NCI-H524 treated with DMSO at 0.1 percent for 48 hours (cell line): ENCODE measurements around the gene FHIT.

Experiments used
- DNase-seq: peaks from one replicate; lab custom pipeline; 2025; lab: John Stamatoyannopoulos, UW

Gene FHIT

GRCh38 chr3:60160822-60161748 is 1090.2 kb downstream of the FHIT start:
- DNase-seq, result no peak

- DNase-seq, result no peak
These were observed 1091.0 kb downstream of the FHIT start for GRCh38 chr3:60160111-60160821.

GRCh38 chr3:60158035-60158434 is 1093.2 kb downstream of the FHIT start:
- no peak for DNase-seq

- DNase-seq, result no peak
These were observed 1097.2 kb downstream of the FHIT start for GRCh38 chr3:60154011-60154410.

- no peak for DNase-seq
These were observed 1097.8 kb downstream of the FHIT start for GRCh38 chr3:60153221-60153999.

GRCh38 chr3:60149501-60149900 is 1101.8 kb downstream of the FHIT start:
- no peak for DNase-seq

- DNase-seq, result no peak
These were observed 1103.9 kb downstream of the FHIT start for GRCh38 chr3:60147249-60147950.

- DNase-seq, result no peak
These were observed 1105.1 kb downstream of the FHIT start for GRCh38 chr3:60146121-60146520.

GRCh38 chr3:60144071-60144470 is 1107.2 kb downstream of the FHIT start:
- DNase-seq, result no peak

GRCh38 chr3:60142009-60142408 is 1109.2 kb downstream of the FHIT start:
- no peak for DNase-seq

- DNase-seq, result no peak
These were observed 1111.1 kb downstream of the FHIT start for GRCh38 chr3:60140160-60140559.

GRCh38 chr3:60136601-60137000 is 1114.7 kb downstream of the FHIT start:
- no peak for DNase-seq

- no peak for DNase-seq
These were observed 1115.8 kb downstream of the FHIT start for GRCh38 chr3:60135474-60135873.

GRCh38 chr3:60133269-60134162 is 1117.7 kb downstream of the FHIT start:
- no peak for DNase-seq

GRCh38 chr3:60131618-60132017 is 1119.6 kb downstream of the FHIT start:
- no peak for DNase-seq

GRCh38 chr3:60126511-60127304 is 1124.5 kb downstream of the FHIT start:
- no peak for DNase-seq

- no peak for DNase-seq
These were observed 1125.6 kb downstream of the FHIT start for GRCh38 chr3:60125686-60126085.

GRCh38 chr3:60120245-60120644 is 1131.0 kb downstream of the FHIT start:
- no peak for DNase-seq

GRCh38 chr3:60114191-60114590 is 1137.1 kb downstream of the FHIT start:
- DNase-seq, result no peak

GRCh38 chr3:60107275-60107674 is 1144.0 kb downstream of the FHIT start:
- no peak for DNase-seq
